Measurements from ENCODE around the gene NFIB. TPM values are rescaled to one million over a fixed set of nuclear protein-coding genes. Genes with fewer than 3 reads are reported as not detected.
A peak's percentile ranks its signal among the peaks of the same experiment; 100 is the strongest.

Gene NFIB
- total and polyA plus RNA-seq, 2 of the 8 experiments (the other 6 are each of a cell fraction or from before 2014, with no cell fraction given), result 2.6 to 13.1 TPM

GRCh38 chr9:14251154-14252071 is 62.5 kb downstream of the NFIB start (continued):
- TF ChIP-seq E2F6 (IDR thresholded peaks at IDR 0.05) (no peak), SIRT6 (IDR thresholded peaks at IDR 0.05; ENCODE audit: low read length) (no peak), SP2 (IDR thresholded peaks at IDR 0.05; ENCODE audit: low read length) (no peak), CTCF (IDR thresholded peaks at IDR 0.05; ENCODE audit: control extremely low read depth in 1 of 3, insufficient read depth in 1 of 3, low read depth in 1 of 3, low read length in 3 of 3) (peak in 2 of 3 experiments; percentile 9 to 12; a peak in 2 of 4 replicates), TEAD4 (IDR thresholded peaks at IDR 0.05; ENCODE audit: low read depth, low read length) (0 out of 2 replicates have a peak, but pooled peaks have one; percentile 19), ATF3 (IDR thresholded peaks at IDR 0.05; ENCODE audit: insufficient read depth, low read depth, low read length) (no peak), POLR2A (IDR thresholded peaks at IDR 0.05; ENCODE audit: control extremely low read depth in 1 of 2, low read depth in 2 of 2, low read length in 2 of 2) (no peak), RAD21 (IDR thresholded peaks at IDR 0.05 in 1 of 2, conservative IDR thresholded peaks at IDR 0.05 in 1 of 2; ENCODE audit: low read depth in 2 of 2, low read length in 2 of 2) (peak in 1 of 2 experiments; percentile 32; a peak in 1 of 4 replicates), CBX8 (IDR thresholded peaks at IDR 0.05; ENCODE audit: borderline replicate concordance, low read depth, low read length) (no peak), USF2 (IDR thresholded peaks at IDR 0.05; ENCODE audit: low read length) (no peak), KDM4A (IDR thresholded peaks at IDR 0.05; ENCODE audit: low read depth, low read length, severe bottlenecking) (no peak), CREB1 (IDR thresholded peaks at IDR 0.05) (no peak), BRCA1 (IDR thresholded peaks at IDR 0.05; ENCODE audit: low read depth, low read length) (no peak), SRF (IDR thresholded peaks at IDR 0.05; ENCODE audit: low read depth, low read length) (no peak), JUN (IDR thresholded peaks at IDR 0.05; ENCODE audit: low read depth, low read length) (no peak), CTBP2 (IDR thresholded peaks at IDR 0.05; ENCODE audit: borderline replicate concordance, insufficient read depth, insufficient read length, low read length) (no peak), SP1 (IDR thresholded peaks at IDR 0.05; ENCODE audit: low read depth, low read length) (peak; percentile 69; the same call in 1 of the 2 replicates), POU5F1 (IDR thresholded peaks at IDR 0.05; ENCODE audit: low read depth, low read length) (no peak), BCL11A (IDR thresholded peaks at IDR 0.05; ENCODE audit: low read depth in 2 of 2, low read length in 2 of 2) (peak in 1 of 2 experiments; percentile 64)
